Measurements from ENCODE around the gene PIKFYVE. TPM values are rescaled to one million over a fixed set of nuclear protein-coding genes. Genes with fewer than 3 reads are reported as not detected.
"Not testable (repeated sequence)": the region's sequence is repeated elsewhere in the genome, so short reads cannot be mapped to it uniquely, and the experiment has no call there.

The PIKFYVE gene
- total RNA-seq, 4 donors from 2014 or later: 35.3 to 48.0 (median 39.9) TPM

GRCh38 chr2:208379192-208379591, 113.1 kb downstream of the PIKFYVE start:
- DNase-seq (ENCODE audit: low spot score in 2 of 2): no peak
- no peaks in the 10 kb centered on the region for H3K36me3 ChIP-seq
- no peaks in the 10 kb centered on the region for H3K4me1 ChIP-seq
- no peaks in the 10 kb centered on the region for H3K9me3 ChIP-seq
- WGBS, 2 donors: 79 to 92% methylated on average over 3 of the region's 3 CpGs
- no peak overlapping the region for H3K4me3 ChIP-seq
- no peak overlapping the region for H3K27ac ChIP-seq
- no peak for TF ChIP-seq CTCF (IDR thresholded peaks at IDR 0.05)
- TF ChIP-seq EP300 (IDR thresholded peaks at IDR 0.05): no peak
- no peak for TF ChIP-seq POLR2A (IDR thresholded peaks at IDR 0.05)
- no peaks in the 10 kb centered on the region for H3K27me3 ChIP-seq

GRCh38 chr2:208384637-208385036, 118.6 kb downstream of the PIKFYVE start:
- H3K9me3 ChIP-seq: no peaks in the 10 kb centered on the region
- H3K27me3 ChIP-seq: no peaks in the 10 kb centered on the region
- H3K27ac ChIP-seq: no peak overlapping the region
- H3K4me1 ChIP-seq: no peaks in the 10 kb centered on the region
- WGBS, 2 donors: 62 to 63% methylated on average over 4 of the region's 4 CpGs
- TF ChIP-seq CTCF (IDR thresholded peaks at IDR 0.05) (no peak), POLR2A (IDR thresholded peaks at IDR 0.05) (no peak), EP300 (IDR thresholded peaks at IDR 0.05) (no peak)
- H3K4me3 ChIP-seq: no peak overlapping the region
- no peaks in the 10 kb centered on the region for H3K36me3 ChIP-seq
- DNase-seq (ENCODE audit: low spot score in 2 of 2): no peak

GRCh38 chr2:208386541-208386940, 120.5 kb downstream of the PIKFYVE start:
- Histone ChIP-seq H3K4me3 (no peak overlapping the region), H3K27me3 (no peaks in the 10 kb centered on the region), H3K4me1 (no peaks in the 10 kb centered on the region), H3K9me3 (no peaks in the 10 kb centered on the region), H3K36me3 (no peaks in the 10 kb centered on the region), H3K27ac (no peak overlapping the region)
- 21 to 25% methylated on average over 2 of the region's 2 CpGs for WGBS, 2 donors
- no peak for DNase-seq (ENCODE audit: low spot score in 2 of 2)
- TF ChIP-seq EP300 (IDR thresholded peaks at IDR 0.05) (no peak), POLR2A (IDR thresholded peaks at IDR 0.05) (no peak), CTCF (IDR thresholded peaks at IDR 0.05) (no peak)

- no peaks in the 10 kb centered on the region for H3K27me3 ChIP-seq
- H3K4me1 ChIP-seq: no peaks in the 10 kb centered on the region
- no peaks in the 10 kb centered on the region for H3K36me3 ChIP-seq
- 78 to 84% methylated on average over 3 of the region's 3 CpGs for WGBS, 2 donors
- no peak for DNase-seq (ENCODE audit: low spot score in 2 of 2)
- no peak overlapping the region for H3K4me3 ChIP-seq
- H3K27ac ChIP-seq: no peak overlapping the region
- peaks cover 0 to 22% (median 0%) of the 10 kb centered on the region in 4 donors for H3K9me3 ChIP-seq
- TF ChIP-seq POLR2A (IDR thresholded peaks at IDR 0.05): no peak
- TF ChIP-seq EP300 (IDR thresholded peaks at IDR 0.05): no peak
- no peak for TF ChIP-seq CTCF (IDR thresholded peaks at IDR 0.05)
These were observed 123.9 kb downstream of the PIKFYVE start for GRCh38 chr2:208389940-208390339.

GRCh38 chr2:208392300-208392699, 126.2 kb downstream of the PIKFYVE start:
- H3K9me3 ChIP-seq: peaks cover 0 to 29% (median 0%) of the 10 kb centered on the region in 4 donors
- H3K4me1 ChIP-seq: no peaks in the 10 kb centered on the region
- no peak for TF ChIP-seq CTCF (IDR thresholded peaks at IDR 0.05)
- no peak for TF ChIP-seq EP300 (IDR thresholded peaks at IDR 0.05)
- no peak for TF ChIP-seq POLR2A (IDR thresholded peaks at IDR 0.05)
- no peak for DNase-seq (ENCODE audit: low spot score in 2 of 2)
- no peaks in the 10 kb centered on the region for H3K27me3 ChIP-seq
- no peak overlapping the region for H3K4me3 ChIP-seq
- 91 to 93% methylated on average over 3 of the region's 3 CpGs for WGBS, 2 donors
- no peaks in the 10 kb centered on the region for H3K36me3 ChIP-seq
- no peak overlapping the region for H3K27ac ChIP-seq

GRCh38 chr2:208396796-208397195, 130.7 kb downstream of the PIKFYVE start:
- peaks cover 0 to 29% (median 0%) of the 10 kb centered on the region in 4 donors for H3K9me3 ChIP-seq
- not testable (repeated sequence) for DNase-seq (ENCODE audit: low spot score in 2 of 2); H3K4me3 ChIP-seq; H3K27me3 ChIP-seq; H3K4me1 ChIP-seq; H3K27ac ChIP-seq; H3K36me3 ChIP-seq
- WGBS, 2 donors: 93 to 97% methylated on average over 4 of the region's 4 CpGs

All from tibial nerve (tissue), 4 donors.